Measurements from ENCODE around the gene ITSN2. TPM values are rescaled to one million over a fixed set of nuclear protein-coding genes. Genes with fewer than 3 reads are reported as not detected.

ITSN2 gene
- total and polyA plus RNA-seq, 8 donors: 28.7 to 85.6 (median 38.7) TPM

- no peak for TF ChIP-seq CTCF (IDR thresholded peaks at IDR 0.05)
- H3K36me3 ChIP-seq: no peaks in the 10 kb centered on the region
- ATAC-seq (no peak), DNase-seq (no peak)
- no peak overlapping the region for H3K27ac ChIP-seq
- H3K27me3 ChIP-seq: no peaks in the 10 kb centered on the region
- intact Hi-C loops (cut with DNase I): no loop called here
- no peak overlapping the region for H3K4me3 ChIP-seq
- H3K9me3 ChIP-seq: no peaks in the 10 kb centered on the region
- peaks cover 16 to 52% of the 10 kb centered on the region in 2 donors for H3K4me1 ChIP-seq
Observed at GRCh38 chr2:24351981-24352380, 8.4 kb downstream of the ITSN2 start.

GRCh38 chr2:24351627-24351938 is 8.8 kb downstream of the ITSN2 start:
- Histone ChIP-seq H3K27me3 (no peaks in the 10 kb centered on the region), H3K9me3 (no peaks in the 10 kb centered on the region), H3K36me3 (no peaks in the 10 kb centered on the region), H3K4me3 (no peak overlapping the region), H3K4me1 (peaks cover 16 to 52% of the 10 kb centered on the region in 2 donors), H3K27ac (no peak overlapping the region)
- no peak for TF ChIP-seq CTCF (IDR thresholded peaks at IDR 0.05)
- intact Hi-C loops (cut with DNase I): no loop called here
- ATAC-seq (no peak), DNase-seq (no peak)

- ATAC-seq (no peak), DNase-seq (no peak)
- no peak for TF ChIP-seq CTCF (IDR thresholded peaks at IDR 0.05)
- Histone ChIP-seq H3K27me3 (no peaks in the 10 kb centered on the region), H3K4me1 (peaks cover 16 to 52% of the 10 kb centered on the region in 2 donors), H3K4me3 (no peak overlapping the region), H3K36me3 (no peaks in the 10 kb centered on the region), H3K27ac (no peak overlapping the region), H3K9me3 (no peaks in the 10 kb centered on the region)
- intact Hi-C loops (cut with DNase I): no loop called here
Observed at GRCh38 chr2:24350826-24351626, 9.3 kb downstream of the ITSN2 start.

GRCh38 chr2:24349097-24349496 is 11.2 kb downstream of the ITSN2 start:
- Histone ChIP-seq H3K27ac (no peak overlapping the region), H3K4me1 (peaks cover 16 to 40% of the 10 kb centered on the region in 2 donors), H3K4me3 (no peak overlapping the region), H3K9me3 (no peaks in the 10 kb centered on the region), H3K27me3 (no peaks in the 10 kb centered on the region), H3K36me3 (no peaks in the 10 kb centered on the region)
- no peak for DNase-seq
- intact Hi-C loops (cut with DNase I): no loop called here
- ATAC-seq: no peak
- TF ChIP-seq CTCF (IDR thresholded peaks at IDR 0.05): no peak

GRCh38 chr2:24345937-24346336 is 14.4 kb downstream of the ITSN2 start:
- ATAC-seq (no peak), DNase-seq (no peak)
- Histone ChIP-seq H3K4me1 (peaks cover 14 to 44% of the 10 kb centered on the region in 2 donors), H3K9me3 (no peaks in the 10 kb centered on the region), H3K4me3 (no peak overlapping the region), H3K27me3 (no peaks in the 10 kb centered on the region), H3K27ac (no peak overlapping the region), H3K36me3 (no peaks in the 10 kb centered on the region)
- intact Hi-C loops (cut with DNase I): no loop called here
- TF ChIP-seq CTCF (IDR thresholded peaks at IDR 0.05): no peak
